Thyroid gland (tissue), 4 donors: ENCODE results near the gene VMP1.

ENCODE experiments used
- CTCF ChIP-seq, 6 experiments: fragments of 200-600 bp in 3 of 6; fragments of 450-650 bp in 3 of 6; sonication (generic) in 3 of 6; IDR thresholded peaks; one replicate each; pipeline ENCODE4 v1.5.1; 2016 to 2019; ENCODE audit warnings: antibody characterized with exemption in 6 of 6, mild to moderate bottlenecking in 2 of 6, inconsistent platforms in 1 of 6, moderate library complexity in 1 of 6
- POLR2A ChIP-seq, 2 donors: fragments of 450-650 bp; IDR thresholded peaks; one replicate each; pipeline ENCODE4 v1.6.1; 2017; ENCODE audit warnings: antibody characterized with exemption in 2 of 2, mild to moderate bottlenecking in 2 of 2, moderate library complexity in 1 of 2

- TF ChIP-seq CTCF (IDR thresholded peaks at IDR 0.05) (no peak), POLR2A (IDR thresholded peaks at IDR 0.05) (no peak)
These were observed 7.7 kb upstream of the VMP1 start for GRCh38 chr17:59699786-59700185.
